Cerebellar nuclear complex (tissue), 1 donor: ENCODE measurements around the gene DDX31.
"Not testable (repeated sequence)": the region's sequence is repeated elsewhere in the genome, so short reads cannot be mapped to it uniquely, and the experiment has no call there.

Experiments used
- DNase-seq, 2 experiments: peaks; one replicate each; lab custom pipeline; 2025; lab: John Stamatoyannopoulos, UW

The DDX31 gene

DNA sequence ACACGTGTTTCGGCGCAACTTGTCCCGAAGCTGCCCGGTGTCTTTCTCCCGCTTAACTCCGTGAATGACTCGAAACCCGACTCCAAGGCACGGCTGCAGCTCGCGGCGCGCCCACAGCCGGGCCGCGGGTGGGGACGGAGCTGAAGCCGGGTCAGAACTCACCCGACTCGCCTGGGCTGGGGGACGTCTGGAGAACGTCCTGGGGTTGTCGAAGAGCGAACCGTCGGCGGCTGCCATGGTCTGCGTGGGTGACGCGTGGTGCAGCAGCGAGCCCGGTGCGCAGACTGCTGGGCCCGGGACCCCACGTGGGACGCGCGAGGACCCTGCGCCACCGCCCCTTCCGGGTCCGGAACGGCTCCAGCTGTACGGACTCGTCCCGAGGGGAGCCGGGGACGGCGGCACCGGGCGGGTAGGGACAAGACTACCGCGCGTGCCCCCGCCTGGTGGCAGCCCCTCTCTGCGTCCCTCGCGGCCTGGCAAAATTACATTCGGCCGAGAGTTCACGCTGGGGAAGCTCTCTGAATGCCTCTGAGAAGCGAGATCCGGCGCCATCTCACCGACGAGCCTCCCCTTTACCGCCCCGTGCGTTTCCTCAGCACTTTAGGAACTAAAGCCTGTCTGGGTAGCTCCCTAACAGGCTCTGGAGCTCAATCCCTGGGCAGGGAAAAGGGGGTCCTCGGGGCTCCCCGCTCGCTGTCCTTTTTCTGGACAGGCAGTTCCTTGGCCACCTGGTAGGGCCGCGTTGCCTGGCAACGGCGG is at the start of gene DDX31:
Gene DDX31, minus strand, starts transcription at position 286 of the 759 bp plus-strand sequence. Its CDS starts 49 bp downstream, at position 237.
- DNase-seq: peak in 1 of 2 experiments; percentile 42

GRCh38 chr9:132718381-132718928 is 48.7 kb upstream of the DDX31 start:
- DNase-seq: not testable (repeated sequence)

DNA sequence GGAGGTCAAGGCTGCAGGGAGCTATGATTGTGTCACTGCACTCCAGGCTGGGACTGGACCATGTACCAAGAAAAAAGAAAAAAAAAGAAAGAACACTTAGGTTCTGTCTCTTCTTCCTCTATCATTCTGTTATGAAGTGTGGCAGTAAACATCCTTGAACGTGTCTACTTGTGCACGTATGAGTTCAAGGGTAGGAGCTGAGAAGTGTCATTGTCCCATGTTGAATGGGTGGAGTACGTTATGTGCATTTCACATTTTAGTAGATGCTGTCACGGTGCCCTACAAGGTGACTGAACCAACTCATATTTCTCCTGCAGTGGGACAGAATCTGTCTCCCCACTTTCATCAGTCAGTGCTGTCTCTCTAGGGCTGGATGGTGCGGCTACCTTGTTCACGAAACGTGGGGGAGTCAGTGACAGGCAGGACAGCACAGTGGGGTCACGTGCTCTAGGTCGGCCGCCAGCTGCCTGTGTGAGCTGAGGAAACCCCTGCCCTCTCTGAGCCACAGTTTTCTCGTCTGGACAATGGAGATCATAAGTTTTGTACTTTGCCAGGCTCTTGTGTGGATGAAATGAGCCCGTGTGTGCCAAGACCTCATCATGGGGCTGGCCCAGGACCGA is 47.7 kb upstream of the DDX31 start:
- no peak for DNase-seq

DNA sequence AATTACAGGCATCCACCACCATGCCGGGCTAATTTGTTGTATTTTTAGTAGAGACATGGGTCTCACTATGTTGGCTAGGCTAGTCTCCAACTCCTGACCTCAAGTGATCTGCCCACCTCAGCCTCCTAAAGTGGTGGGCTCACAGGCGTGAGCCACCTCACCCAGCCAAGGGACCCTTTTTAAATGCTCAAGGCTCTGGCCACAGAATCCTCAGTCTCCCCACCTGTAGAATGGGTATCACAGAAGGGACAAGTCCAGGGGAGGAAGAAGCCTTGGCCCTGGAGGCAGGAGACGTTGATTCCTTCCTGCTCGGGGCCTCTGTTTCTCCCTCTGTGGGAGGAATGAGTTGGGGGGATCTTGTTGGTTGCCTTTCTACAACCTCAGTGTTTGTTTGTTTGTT is 46.2 kb upstream of the DDX31 start:
- no peak for DNase-seq

DNA sequence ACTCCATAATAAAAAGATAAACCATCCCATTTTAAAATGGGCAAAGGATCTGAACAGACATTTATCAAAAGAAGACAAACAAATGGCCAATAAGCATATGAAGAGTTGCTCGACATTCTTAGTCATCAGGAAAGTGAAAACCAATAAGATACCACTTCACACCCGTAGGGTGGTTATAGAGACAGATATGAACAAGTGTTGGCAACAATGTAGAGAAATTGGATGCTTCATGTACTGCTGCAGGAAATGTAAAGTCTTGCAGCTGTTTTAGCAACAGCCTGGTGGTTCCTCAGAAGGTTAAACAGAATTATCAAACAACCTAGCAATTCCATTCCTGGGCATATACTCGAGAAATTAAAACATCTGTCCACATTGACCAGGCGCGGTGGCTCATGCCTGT is 43.0 kb upstream of the DDX31 start:
- no peak for DNase-seq

GRCh38 chr9:132711846-132712245 is 42.1 kb upstream of the DDX31 start:
- DNase-seq: no peak

GRCh38 chr9:132711152-132711551 is 41.4 kb upstream of the DDX31 start:
- not testable (repeated sequence) for DNase-seq

GRCh38 chr9:132710333-132710732 is 40.5 kb upstream of the DDX31 start:
- DNase-seq: no peak

GRCh38 chr9:132708769-132709430 is 39.1 kb upstream of the DDX31 start:
- DNase-seq: no peak

DNA sequence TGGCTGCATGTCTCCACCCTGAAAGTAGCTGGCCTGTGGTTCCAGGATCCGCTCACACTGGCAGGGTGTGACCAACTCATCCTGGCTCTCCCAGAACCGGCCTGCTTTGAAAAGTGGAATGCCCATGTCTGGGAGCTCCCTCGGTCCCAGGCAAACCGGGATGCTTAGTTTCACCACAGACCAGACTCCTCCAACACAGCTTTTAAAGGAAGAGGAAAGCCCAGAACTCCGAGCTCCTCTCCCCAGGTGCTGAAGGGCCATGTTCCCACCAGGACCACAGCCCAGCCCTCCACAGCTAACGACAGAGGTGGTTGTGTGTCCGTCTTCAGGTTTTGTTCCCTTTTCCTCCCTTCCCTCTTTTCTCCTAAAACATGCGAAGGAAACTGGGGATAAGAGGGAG is 38.5 kb upstream of the DDX31 start:
- no peak for DNase-seq

- DNase-seq: no peak
Measured at GRCh38 chr9:132703336-132703735, 33.6 kb upstream of the DDX31 start.

GRCh38 chr9:132702254-132702653 is 32.5 kb upstream of the DDX31 start:
- DNase-seq: no peak

DNA sequence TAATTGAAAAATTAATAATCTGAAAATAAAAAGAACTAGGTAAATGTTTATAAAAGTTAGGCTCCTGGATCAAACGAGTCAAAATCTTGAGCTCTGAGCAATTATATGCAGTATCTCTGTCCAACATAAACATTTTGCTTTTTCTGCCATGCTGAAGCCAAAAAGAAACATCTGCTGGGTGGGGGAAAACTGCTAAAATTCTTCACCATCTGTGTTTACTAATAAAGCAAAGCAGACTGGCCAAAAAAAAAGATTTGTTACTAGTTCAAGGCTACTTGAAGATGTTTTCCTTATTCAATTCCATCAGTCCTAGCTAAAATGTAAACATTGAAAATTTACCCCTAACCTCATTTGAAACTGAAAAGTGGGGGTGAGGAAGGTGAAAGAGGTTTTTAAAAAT is 30.2 kb upstream of the DDX31 start:
- DNase-seq: no peak

GRCh38 chr9:132698989-132699388 is 29.2 kb upstream of the DDX31 start:
- DNase-seq: no peak

- no peak for DNase-seq
Measured at GRCh38 chr9:132697230-132697629, 27.4 kb upstream of the DDX31 start.

DNA sequence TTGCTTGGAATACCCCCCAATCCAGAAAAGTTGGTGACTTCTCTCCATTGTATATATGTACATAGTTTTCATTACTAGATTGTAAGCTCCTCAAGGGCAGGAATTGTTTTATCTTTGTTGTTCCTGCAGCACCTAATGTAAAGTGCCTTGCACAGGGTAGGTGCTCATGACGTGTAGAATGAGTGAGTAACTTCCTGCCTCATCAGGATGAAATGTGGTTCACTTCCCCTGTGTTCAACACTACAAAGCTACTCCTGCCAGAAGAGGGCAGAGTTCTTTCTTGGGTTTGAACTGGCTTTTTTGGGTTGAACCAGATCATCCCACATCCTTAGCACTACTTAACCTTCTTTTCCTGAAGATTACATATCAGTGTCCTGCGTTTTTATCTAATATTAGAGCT is 24.4 kb upstream of the DDX31 start:
- DNase-seq: no peak

- DNase-seq: no peak
Measured at GRCh38 chr9:132690696-132691095, 20.9 kb upstream of the DDX31 start.

GRCh38 chr9:132683873-132684272 is 14.1 kb upstream of the DDX31 start:
- no peak for DNase-seq

DNA sequence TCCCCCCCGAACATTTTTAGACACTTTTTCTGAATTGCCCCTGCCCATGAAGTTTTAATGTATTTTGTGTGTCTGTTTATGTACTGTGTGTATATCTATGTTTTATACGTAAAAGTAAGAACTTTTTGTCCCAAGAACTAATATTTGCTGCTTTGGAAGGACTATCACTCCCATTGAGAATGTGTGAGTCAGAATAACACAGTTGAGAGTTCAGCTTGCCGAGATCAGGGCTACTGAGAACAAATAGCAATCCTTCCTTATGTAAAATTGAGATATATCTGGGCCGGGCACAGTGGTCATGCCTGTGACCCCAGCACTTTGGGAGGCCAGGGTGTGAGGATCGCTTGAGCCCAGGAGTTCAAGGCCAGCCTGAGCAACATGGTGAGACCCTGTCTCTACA is 11.8 kb upstream of the DDX31 start:
- DNase-seq: no peak

DNA sequence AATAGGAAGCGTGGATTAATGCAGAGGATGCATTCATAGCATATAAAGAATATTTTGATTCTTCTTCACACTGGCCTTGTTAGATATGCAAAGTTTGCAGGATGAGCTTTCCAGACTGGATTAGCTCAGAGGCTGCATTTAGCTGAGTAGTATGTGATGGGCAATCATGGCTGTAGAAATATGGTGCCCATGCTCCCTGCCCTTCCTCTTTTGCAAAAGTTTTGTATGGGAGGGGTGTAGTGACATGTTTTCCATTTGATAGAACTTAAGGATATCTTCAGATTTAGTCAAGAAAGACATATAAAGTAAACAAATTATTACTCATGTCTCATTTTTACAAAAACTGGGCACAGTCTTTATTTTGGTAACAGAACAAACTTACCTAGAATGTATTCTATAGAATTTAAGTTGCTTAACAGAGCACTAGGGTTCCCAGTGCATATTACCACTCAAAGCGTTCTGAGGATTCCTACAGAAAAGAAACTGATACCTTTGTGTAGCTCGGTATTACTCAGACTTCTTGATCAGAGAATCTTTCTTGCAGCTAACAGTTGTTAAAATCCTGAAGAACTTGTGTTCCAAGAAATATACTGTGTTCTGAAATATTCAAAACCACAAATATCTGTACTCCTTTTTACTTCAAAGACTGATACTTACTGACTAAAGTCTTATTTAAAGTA is 10.3 kb upstream of the DDX31 start:
- no peak for DNase-seq

GRCh38 chr9:132677976-132678375 is 8.2 kb upstream of the DDX31 start:
- no peak for DNase-seq

- no peak for DNase-seq
Measured at GRCh38 chr9:132674485-132674884, 4.7 kb upstream of the DDX31 start.
